ENCODE measurements around the gene JAKMIP1.

GRCh38 chr4:6107886-6108285, 92.5 kb downstream of the JAKMIP1 start:
- TF ChIP-seq CTCF (IDR thresholded peaks at IDR 0.05) (no peak), POLR2A (IDR thresholded peaks at IDR 0.05) (no peak)

Measured in esophagus squamous epithelium (tissue), 4 donors.